Measurements from ENCODE around the gene KIRREL3.
A peak's percentile ranks its signal among the peaks of the same experiment; 100 is the strongest.

The KIRREL3 gene

DNA sequence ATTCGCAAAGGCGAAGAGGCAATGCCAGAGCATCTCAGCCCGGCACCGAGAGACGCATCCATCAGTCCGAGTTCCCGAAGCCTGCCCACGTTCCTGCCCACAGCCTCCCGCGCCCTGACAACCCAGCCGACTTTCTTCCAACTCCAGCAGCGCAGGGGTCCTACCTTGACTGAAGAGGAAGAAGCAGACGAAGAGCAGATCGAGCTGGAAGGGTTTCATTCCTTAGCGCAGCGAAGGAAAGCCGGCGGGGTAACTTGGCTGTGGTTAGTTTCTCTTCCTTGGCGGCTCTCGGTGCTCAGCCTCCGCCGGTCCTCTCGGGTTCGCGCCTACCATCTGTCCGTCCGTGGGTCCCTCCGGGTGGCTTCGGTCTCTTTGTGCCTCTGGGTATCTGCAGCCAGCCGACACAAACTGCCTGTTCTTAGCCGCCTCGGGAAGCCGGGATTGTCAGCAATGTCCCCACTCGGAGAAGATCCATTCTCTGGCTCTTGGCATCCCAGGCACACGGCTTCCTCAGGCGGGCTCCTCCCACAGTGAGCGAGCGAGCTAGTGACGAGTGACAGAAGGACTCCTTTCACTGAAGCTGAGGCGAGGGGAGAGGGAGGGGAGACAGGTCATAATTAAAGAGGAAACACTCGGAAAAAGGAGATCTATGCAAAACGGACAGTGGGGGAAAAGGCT lies at the start of gene KIRREL3:
TSS of gene KIRREL3 (minus strand) at position 480 of the 678 bp plus-strand sequence.
- no peak for DNase-seq (ENCODE audit: low read depth)

DNA sequence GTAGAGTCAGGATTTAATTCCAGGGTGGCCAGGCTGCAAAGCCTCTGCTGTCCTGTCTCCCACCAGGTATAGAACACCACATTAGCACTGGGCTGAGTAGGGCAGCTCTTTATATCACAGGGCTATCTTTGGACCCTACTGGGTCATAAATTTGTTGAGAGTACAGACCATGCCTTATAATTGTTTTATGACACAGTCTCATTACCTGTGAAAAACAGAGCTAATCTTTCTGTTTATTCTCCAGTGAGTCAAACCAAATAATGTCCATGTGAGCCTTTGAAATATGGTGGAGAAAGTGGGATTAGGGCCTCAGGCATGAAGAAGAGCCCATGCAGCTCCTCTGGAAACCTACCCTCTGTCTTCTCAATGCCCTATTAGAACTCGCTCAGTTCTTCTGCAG lies 49.6 kb upstream of the KIRREL3 start:
- no peak for DNase-seq (ENCODE audit: low read depth)

DNA sequence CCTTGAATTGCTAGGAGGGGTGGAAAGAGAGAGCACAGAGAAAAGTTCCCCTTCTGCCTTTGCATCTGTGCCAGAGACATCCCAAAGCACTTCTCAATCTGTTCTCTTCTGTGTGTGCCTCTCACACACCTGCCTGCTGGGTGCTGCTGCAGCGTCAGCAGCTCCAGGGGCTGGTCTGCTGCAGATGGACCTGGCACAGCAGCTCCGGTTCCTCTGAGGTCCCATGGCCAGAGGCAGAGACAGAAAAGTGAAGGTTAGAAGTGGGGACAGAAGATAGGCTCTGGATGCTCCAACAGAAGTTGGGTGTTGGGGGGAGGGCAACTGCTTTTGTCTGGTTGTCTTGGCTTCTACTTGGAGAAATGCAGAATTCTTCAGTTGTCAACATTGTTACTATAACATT lies 48.9 kb upstream of the KIRREL3 start:
- DNase-seq (ENCODE audit: low read depth) = no peak

DNA sequence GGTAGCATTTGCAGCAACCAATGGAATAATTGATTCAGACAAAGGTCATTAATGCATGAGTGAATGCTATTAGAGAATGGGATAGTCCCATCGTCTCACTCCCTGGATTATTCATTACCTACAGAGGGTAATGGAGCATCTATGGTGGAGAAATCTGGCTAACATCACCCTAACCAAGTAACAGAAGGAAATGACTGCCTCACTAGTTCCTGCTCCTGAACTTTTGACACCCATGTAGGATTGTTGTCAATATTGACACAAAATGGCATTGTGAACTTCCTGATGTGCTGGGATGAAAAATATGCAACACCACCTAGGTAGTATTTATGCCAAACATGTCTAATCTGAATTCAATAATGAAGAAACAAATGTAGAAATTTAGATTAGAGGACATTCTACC lies 44.0 kb upstream of the KIRREL3 start:
- DNase-seq (ENCODE audit: low read depth) = no peak

DNA sequence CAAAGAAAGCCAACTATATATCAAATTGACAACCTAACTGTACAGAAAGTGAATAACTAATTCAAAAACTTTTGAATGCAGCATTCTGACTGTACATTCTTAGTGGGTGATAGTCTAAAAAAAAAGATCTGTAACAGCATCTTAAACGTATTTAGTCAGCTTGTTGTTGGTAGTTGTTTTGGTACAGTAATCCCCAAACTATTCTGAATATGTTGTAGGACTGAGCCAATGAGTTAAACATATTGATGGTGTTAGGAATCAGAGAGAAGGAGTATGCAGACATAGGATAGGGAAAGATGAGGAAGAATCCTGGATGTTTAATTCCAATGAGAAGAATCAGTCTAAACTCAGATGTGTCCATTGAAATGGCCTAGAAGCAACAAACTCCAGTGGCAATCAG lies 41.9 kb upstream of the KIRREL3 start:
- DNase-seq (ENCODE audit: low read depth) = no peak

DNA sequence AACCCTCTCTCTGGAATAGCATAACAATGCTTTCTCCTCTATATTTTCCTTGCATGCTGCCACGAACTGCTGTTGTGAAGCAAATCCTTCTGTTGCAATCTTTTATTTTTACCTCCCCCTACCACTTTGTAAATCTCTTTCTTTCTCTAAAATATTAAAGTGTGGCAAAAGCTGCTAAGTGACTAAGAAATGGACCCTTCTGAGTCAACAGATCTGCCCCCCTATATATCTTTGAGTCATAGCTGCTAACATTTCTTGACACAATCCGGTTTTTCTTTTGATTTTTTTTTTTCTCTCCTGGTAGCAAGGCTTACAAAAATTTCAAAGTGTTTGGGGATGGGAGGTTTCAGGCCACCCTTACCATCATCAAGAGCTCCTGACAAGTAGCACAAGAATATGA lies 39.0 kb upstream of the KIRREL3 start:
- DNase-seq (ENCODE audit: low read depth) = no peak

DNA sequence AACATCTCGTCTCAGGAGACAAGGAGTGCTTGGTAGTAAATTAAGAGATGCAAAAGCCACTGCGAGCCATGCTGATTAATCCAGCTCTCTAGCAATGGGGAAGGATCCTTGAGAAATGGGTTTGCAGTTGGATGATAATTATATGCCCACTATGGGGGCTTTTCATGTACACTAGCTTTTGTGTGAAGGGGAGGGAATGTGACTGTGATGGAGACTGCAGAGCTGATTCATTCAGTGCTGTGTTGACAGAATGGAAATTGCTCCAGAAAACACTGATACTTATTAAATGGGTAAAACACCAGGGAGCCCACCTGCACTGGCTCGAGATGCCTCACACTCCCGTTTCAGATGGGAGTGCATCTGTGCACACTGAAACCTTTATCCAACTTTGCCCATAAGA lies 37.0 kb upstream of the KIRREL3 start:
- DNase-seq (ENCODE audit: low read depth) = no peak

DNA sequence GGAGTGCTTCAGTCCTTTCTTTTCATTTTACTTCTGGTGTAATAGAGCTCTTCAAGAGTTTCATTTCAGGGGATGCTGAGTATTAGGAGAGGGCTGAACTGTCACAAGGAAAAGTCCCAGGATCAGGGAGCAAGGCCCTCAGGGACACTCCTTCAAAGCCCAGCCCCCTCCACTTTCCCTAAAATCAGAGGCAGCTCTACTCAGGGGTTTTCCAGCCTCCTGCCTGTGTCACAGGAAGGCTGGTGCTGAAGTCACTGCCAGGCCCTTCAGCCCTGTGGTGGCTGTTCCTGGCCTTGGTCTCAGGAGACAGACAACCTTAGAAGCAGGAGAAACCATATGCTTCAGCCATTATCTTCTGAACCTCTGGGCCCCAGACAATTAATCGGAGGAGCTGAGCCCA lies 36.4 kb upstream of the KIRREL3 start:
- no peak for DNase-seq (ENCODE audit: low read depth)

DNA sequence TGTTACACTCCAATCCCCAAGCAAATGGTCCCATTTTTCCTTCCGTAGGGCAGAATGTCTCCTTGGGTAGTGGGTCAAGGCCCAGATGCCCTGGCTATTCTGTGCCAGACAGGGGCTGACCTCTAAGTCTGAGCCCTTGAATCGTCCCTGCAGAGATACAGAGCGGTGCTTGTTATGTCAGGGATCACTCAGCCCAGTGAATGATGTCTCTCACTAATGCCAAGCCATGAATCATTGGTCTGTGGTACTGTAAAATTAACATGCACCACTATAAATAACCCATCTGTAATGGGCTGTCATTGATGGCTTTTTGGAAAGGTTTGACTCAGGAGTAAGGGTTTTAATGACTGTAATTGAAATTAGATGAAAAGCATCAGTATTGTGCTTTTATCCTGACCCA lies 35.3 kb upstream of the KIRREL3 start:
- no peak for DNase-seq (ENCODE audit: low read depth)

DNA sequence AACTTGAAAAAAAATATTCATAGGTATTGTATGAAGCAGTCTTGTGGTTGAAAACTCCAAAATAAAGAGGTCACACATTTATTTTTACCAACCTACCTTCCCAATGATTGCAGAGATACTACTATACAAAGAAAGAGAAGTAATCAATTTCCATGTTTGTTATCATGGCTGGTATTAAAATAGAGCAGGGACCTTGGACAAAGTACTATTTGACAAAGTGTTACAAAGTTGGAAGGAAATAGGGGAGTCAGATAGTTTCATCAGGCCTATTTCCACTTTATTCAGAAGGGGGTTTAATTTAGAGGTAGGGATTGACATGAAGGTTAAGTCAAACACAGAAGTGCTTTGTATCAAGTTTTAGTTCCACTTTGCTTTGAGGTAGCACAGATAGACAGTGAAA lies 34.4 kb upstream of the KIRREL3 start:
- DNase-seq (ENCODE audit: low read depth) = no peak

DNA sequence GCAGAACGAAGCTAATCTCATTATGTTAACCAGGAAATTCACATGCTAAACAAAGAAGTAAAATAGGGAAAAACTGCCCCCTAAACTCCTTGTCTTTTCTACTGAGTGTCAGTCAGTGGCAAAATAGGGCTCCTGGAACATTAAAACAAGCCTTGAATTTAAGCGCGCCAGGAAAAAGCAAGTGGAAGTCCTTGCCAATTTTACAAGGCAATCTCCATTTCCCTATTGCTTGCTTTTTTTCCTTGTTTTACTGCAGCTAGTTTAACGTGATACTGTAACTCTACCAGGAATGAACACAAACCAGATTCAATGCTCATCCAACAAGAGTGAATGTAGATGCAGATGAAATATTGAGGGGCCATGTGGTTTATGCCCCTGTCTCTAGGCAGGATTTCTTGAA lies 28.1 kb upstream of the KIRREL3 start:
- DNase-seq (ENCODE audit: low read depth) = no peak

DNA sequence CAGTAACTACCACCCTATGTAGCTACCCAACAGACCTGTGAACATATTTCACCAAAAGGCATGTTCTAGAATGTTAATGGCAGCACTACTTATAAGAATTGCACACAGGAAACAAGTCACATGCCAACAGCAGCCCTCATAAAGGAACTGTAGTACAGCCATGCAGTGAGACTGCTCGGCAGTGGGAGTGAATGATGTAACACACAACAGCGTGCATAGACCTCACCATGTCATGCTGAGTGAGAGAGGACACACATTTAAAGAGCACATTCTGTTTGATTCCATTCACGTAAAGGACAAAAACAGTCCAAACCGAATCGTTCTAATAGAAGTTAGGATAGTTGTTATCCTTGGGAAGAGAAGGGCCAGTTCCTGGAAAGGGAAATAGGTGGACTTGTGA lies 27.2 kb upstream of the KIRREL3 start:
- DNase-seq (ENCODE audit: low read depth) = no peak

DNA sequence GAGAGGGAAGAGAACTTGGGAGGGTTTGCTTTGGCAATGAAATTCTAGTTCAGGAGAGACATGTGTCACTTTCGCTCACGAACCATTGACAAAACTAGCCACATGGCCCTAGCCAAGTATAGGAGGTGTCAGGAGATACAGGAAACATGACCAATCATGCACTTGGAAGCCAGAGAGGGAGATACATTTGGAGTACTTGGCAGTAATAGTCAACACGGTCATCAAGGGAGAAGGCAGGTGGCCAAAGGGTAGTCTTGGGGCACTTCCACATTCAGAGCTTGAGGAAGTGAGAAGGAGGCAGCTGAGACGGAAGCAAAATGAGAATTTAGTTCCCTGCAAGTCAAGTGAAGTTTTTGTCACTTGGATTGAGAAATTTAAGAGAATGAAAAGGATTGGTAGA lies 26.4 kb upstream of the KIRREL3 start:
- DNase-seq (ENCODE audit: low read depth) = no peak

DNA sequence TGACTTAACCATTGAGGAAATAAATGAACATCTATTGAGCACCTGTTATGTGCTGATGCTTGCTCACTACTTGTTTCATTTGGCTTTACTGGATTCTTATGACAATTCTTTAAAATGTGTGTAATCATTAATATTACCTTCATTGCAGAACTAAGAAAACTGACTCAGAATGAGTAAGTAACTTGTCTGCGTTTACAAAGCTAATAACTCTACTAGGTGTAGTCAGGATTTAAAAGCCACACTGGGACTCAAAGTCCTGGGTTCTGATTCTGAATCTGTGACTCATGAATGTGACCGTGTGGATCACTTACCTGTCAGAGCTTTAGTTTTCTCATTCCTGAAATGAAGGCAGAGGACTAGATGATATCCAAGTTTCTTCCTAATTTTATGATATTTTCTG lies 23.4 kb upstream of the KIRREL3 start:
- no peak for DNase-seq (ENCODE audit: low read depth)

DNA sequence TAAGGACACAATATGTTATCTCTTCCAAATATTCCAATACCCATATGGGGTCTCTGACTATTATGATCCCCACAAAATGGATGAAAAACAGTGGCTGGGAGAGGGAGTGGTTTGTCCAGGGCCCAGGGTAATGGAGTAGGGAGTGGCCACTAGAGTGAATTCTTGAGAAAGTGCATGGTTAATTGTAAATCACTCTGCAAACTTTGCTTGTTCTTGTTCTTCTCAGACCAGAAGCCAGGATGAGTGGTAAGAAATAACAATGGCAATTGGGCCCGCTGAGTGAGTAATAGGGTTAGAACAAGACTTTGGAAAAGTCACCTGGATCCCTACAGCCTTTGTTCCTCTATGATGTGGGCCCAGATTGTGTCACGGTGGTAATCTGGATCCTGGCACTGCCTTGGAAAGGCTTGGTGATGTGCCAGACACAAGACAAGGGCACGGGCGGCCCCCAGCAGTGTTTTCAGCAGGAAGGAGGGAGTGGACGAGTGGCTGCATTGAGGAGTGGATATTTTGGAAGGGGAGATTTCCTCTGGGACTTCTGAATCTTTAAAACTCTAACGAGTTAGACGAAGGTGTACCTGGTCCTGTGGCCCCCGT lies 18.2 kb upstream of the KIRREL3 start:
- DNase-seq (ENCODE audit: low read depth) = no peak

DNA sequence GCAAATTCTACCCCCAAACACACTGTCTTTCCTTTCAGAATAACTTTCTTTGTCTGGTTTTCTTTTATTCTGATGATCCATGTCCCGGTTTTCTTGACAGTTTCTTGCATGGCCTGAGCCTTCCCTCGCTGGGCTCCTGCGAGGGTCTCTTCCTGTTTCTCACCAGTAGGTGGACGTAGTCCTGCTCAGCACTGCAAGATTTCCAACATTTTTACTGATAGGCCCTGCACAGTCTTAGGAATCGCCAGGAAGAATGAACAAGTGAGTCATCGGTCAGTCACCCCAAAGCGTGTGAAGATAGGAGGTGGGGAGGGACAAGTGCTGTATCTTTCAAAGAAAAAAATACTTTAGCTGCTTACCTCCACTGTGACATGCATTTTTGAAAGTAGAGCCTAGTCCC lies 16.9 kb upstream of the KIRREL3 start:
- no peak for DNase-seq (ENCODE audit: low read depth)

DNA sequence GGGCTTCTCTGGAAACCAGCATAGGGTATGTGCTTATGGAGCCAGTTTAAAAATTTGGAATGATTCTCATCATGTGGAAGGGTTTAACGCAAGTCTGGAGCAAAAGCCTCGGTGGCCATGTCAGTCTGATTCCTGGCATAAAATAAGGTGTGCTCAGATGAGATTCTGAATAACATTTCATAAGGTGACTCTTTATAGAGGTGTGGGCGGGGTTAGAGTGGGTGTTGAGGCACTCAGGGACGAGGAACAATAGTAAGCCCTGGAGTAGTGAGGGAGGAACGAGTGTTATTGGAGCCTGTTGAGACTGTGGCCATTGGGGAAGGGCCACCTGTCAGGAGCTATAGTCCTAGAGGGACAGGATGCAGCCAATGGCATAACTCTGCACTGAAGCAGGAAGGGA lies 13.0 kb upstream of the KIRREL3 start:
- no peak for DNase-seq (ENCODE audit: low read depth)

DNA sequence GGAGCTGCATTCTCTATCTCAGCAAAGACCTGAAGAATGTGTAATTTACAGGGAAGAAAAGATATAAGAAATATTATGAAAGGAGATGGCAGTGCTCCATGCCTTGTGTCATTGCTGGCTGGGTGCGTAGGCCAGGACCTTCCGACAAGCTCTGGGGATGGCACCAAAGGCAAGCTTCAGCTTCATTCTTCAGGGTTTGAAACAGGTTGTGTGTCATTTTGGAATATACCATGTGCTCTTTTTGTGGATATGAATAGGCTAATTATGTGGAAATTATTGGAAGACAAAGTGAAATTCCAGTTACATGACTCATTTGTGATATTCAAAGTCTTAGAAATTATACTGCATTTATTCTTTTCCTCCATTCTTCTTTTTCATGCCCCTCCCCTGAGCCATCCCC lies 5.7 kb upstream of the KIRREL3 start:
- DNase-seq (ENCODE audit: low read depth) = no peak

DNA sequence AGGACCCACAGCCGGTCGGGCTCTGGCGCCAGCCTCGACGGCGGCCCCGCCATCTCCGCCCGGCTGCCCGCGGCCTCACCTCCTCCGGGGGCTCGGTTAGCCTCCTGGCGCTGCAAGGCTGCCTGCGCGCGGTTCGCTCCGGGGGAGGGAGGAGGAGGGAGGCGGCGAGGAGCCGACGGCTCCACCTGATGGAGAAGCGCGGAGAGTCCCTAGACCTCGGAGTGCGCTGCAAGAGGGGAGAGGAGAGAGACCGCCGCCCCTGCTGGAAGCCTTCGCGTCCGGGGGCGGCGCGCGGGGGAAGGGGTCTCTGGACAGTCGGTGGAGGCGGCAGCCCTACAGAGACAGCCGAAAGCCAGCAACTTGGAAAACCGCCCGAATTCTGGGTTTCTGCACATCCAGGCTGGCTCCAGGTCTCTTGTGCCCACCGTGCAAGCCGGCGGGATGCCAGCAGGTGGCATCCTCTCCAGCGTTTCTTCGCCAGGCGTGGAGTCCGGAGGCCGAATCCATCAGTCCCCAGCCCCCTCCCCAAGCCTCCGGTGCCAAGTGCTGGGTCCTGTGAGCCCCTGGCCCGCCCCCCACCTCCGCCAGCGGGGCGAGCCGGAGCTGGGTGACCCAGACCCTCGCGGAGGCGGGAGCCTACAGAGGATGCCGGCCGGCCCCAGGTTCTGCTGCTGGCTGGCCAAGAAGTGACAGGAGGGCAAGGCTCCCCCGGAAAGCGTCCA lies 2.9 kb upstream of the KIRREL3 start:
- peak; percentile 9 for DNase-seq (ENCODE audit: low read depth)

DNA sequence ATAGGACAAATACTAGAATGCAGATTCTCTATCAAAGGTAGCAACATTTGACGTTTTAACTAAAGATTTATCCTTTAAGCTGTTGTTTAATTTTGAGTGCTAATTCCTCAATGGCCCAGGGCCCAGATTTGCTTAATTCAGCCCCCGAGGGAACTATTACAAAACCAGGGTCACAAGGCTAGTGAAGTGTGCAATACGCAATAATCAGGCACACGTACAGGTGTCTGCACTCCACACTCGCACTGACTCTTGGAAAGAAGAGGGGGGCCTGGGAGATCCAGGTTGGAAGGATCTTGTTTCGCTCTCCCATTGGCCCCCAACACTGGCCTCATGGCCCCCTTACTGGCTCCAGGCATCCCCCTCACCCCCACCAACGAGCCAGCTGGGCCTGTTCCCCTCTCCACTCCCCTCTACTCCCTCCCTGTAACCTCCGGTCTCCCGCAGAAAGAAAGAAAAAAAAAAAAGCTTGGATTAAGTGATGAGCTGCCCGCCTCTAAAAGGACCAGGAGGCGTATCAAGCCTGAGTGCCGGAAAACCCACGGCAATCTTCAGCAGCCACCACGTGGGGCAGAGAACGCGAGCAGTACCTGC lies 2.2 kb upstream of the KIRREL3 start:
- no peak for DNase-seq (ENCODE audit: low read depth)

DNA sequence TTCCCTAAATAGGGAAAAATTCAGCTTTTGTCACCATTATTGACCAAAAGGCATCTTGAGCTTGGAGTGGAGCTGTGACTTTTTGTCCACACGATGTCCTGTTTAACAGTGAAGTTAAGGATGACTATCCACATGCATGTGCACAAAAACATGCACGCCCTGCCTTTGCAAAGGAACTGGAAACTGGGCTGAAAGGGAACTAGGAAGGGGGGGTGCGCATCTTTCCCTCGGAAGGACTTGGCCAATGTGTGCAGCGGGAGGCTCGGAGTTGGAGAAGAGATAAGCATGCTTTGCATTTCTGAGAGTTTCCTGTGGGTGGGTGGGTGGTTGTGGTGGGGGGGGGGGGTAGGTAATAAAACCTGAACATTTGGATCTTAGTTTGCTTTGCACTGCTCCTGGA lies 411 bp upstream of the KIRREL3 start:
- DNase-seq (ENCODE audit: low read depth) = no peak

DNA sequence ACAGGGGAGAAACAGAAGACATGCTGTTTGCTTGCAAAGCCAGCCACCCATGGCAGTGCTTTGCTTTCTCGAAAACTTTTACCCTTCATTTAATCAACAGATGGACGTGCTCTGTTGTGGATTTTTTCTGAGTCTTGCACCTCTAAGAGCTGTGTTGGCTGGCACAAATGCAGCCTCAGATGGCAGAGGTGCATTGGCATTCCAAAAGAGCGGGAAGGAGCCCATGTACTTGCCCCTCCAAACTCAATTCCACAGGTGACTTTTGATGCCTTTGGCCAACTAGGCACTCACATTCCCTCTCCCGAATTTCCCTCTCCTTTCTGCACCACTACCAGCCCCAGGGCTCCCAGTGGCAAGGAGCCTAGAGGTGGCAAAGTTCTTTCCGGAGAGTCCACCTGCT lies 1.2 kb downstream of the KIRREL3 start:
- no peak for DNase-seq (ENCODE audit: low read depth)

DNA sequence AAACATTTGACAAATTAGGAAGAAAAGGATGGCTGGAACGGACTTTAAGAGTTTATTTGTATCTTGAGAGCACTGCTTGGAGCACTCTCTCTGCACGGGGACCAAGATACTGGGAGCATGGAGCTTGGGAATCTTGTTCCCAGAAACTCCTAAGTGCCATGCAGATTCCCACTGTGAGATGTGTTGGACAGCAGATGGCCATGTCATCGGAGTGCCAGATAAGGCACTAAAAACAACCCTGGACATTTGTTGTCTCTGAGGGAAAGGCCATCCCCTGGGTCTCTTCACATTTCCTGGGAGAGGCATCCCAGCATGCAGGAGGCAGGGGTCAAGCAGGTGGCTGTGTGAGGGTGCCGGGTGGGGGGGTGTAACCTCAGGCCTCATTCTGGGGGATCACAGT lies 2.9 kb downstream of the KIRREL3 start:
- no peak for DNase-seq (ENCODE audit: low read depth)
